ENCODE measurements around the gene TSC22D3.

TSC22D3 gene

DNA sequence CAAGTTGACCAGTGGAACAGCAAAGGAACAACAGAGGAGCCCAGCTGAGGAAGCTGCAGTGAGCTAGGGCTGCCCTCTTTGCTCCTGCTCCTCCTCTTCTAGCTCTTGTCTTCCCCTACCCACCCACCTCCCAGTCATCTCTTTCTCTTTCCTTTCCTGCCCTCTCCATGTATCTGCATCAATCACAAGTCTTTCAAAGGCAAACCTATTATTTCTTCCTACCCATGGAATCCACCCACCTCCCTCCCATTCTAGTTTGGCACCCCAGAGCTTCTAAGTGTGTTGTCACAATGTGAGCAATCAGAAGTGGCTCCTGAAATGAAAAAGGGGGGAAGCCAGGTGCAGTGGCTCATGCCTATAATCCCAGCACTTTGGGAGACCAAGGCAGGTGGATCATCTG is 69.3 kb downstream of the TSC22D3 start:
- no peak for TF ChIP-seq SIN3A (IDR thresholded peaks at IDR 0.05; ENCODE audit: borderline replicate concordance, insufficient read depth, low read length)
- TF ChIP-seq, protein P1, sequence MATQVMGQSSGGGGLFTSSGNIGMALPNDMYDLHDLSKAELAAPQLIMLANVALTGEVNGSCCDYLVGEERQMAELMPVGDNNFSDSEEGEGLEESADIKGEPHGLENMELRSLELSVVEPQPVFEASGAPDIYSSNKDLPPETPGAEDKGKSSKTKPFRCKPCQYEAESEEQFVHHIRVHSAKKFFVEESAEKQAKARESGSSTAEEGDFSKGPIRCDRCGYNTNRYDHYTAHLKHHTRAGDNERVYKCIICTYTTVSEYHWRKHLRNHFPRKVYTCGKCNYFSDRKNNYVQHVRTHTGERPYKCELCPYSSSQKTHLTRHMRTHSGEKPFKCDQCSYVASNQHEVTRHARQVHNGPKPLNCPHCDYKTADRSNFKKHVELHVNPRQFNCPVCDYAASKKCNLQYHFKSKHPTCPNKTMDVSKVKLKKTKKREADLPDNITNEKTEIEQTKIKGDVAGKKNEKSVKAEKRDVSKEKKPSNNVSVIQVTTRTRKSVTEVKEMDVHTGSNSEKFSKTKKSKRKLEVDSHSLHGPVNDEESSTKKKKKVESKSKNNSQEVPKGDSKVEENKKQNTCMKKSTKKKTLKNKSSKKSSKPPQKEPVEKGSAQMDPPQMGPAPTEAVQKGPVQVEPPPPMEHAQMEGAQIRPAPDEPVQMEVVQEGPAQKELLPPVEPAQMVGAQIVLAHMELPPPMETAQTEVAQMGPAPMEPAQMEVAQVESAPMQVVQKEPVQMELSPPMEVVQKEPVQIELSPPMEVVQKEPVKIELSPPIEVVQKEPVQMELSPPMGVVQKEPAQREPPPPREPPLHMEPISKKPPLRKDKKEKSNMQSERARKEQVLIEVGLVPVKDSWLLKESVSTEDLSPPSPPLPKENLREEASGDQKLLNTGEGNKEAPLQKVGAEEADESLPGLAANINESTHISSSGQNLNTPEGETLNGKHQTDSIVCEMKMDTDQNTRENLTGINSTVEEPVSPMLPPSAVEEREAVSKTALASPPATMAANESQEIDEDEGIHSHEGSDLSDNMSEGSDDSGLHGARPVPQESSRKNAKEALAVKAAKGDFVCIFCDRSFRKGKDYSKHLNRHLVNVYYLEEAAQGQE (IDR thresholded peaks at IDR 0.05; ENCODE audit: insufficient read depth in 1 of 2, low read depth in 2 of 2, low read length in 2 of 2) = no peak
- no peak for TF ChIP-seq TAF1 (IDR thresholded peaks at IDR 0.05; ENCODE audit: borderline replicate concordance, insufficient read depth, low read length)

DNA sequence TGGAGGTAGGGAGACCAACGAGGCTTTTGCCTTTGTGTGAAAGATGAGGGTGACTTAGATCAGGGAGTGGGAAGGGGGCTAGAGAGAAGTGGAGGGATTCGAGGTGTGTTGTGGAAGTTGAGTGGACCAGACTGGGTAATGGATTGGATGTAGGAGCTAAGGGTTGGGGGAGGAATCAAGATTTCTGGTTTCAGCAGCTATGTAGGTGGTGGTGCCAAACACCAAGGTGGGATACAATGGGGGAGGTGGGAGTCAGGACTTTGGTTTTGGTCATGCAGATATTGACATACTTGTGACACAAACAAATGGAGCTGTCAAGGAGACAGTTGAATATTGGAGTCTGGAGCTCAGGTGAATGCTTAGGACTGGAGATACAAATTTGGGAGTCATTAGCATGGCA is 71.0 kb downstream of the TSC22D3 start:
- no peak for TF ChIP-seq FOXP2 (optimal IDR thresholded peaks at IDR 0.05; ENCODE audit: borderline replicate concordance, extremely low read depth, extremely low read length, insufficient read depth)
- TF ChIP-seq POLR2AphosphoS5 (IDR thresholded peaks at IDR 0.05; ENCODE audit: low read depth, low read length) = no peak
- no peak for TF ChIP-seq TAF1 (IDR thresholded peaks at IDR 0.05; ENCODE audit: borderline replicate concordance, insufficient read depth, low read length)
- TF ChIP-seq SIN3A (IDR thresholded peaks at IDR 0.05; ENCODE audit: borderline replicate concordance, insufficient read depth, low read length) = no peak
- TF ChIP-seq, protein P1 (IDR thresholded peaks at IDR 0.05; ENCODE audit: insufficient read depth in 1 of 2, low read depth in 2 of 2, low read length in 2 of 2) = no peak

DNA sequence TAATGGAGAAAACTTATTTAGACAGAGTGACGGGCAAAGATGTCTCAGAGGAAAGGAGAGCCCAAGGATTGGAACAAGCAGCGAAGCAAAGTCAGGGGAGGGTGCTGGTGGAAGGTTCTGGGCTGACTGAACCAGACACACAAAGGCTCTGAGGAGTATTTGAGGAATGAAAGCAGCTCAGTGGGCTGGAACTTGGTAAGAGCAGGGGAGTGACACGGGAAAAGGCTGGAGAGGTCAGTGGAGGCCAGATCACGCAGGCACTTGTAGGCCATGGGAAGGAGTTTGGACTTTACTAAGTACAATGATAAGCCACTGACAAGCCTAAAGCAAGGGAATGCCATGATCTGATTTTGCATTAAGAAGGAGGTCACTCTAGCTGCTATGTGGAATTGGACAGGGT is 71.4 kb downstream of the TSC22D3 start:
- no peak for TF ChIP-seq TAF1 (IDR thresholded peaks at IDR 0.05; ENCODE audit: borderline replicate concordance, insufficient read depth, low read length)
- TF ChIP-seq SIN3A (IDR thresholded peaks at IDR 0.05; ENCODE audit: borderline replicate concordance, insufficient read depth, low read length) = no peak
- TF ChIP-seq, protein P1 (IDR thresholded peaks at IDR 0.05; ENCODE audit: insufficient read depth in 1 of 2, low read depth in 2 of 2, low read length in 2 of 2) = no peak
- TF ChIP-seq POLR2AphosphoS5 (IDR thresholded peaks at IDR 0.05; ENCODE audit: low read depth, low read length) = no peak
- no peak for TF ChIP-seq FOXP2 (optimal IDR thresholded peaks at IDR 0.05; ENCODE audit: borderline replicate concordance, extremely low read depth, extremely low read length, insufficient read depth)

DNA sequence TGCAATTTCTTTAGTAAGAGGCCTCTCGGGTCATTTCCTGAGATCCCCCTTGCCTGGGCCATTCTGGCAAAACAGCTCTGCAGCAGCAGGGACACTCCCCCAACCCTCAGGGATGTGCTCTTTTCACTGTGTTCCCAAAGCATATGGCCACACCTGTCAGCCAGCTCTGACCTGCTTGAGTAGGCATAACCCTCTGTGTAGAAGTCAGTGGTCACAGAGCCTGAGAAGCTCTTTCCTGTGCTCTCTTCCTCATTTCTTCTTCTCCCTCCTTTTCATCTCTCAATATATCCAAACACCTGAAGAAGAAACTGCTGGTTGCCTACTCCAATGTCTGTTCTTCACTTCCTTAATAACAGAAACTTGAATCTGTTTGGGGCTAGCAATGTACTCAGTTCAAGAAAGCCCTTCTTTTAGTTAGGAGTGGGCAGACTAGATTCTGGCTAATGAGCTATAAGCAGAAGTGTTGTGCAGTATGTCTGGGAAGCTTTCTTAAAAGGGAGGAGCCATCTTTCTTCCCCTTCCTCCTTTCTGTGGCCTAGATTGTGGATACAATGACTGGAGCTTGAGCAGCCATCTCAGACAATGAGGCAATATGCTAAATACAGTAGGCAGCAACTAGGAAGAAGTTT is 74.0 kb downstream of the TSC22D3 start:
- TF ChIP-seq FOXP2 (optimal IDR thresholded peaks at IDR 0.05; ENCODE audit: borderline replicate concordance, extremely low read depth, extremely low read length, insufficient read depth) (no peak), SIN3A (IDR thresholded peaks at IDR 0.05; ENCODE audit: borderline replicate concordance, insufficient read depth, low read length) (no peak), POLR2AphosphoS5 (IDR thresholded peaks at IDR 0.05; ENCODE audit: low read depth, low read length) (no peak), TAF1 (IDR thresholded peaks at IDR 0.05; ENCODE audit: borderline replicate concordance, insufficient read depth, low read length) (no peak)
- TF ChIP-seq, protein P1 (IDR thresholded peaks at IDR 0.05; ENCODE audit: insufficient read depth in 1 of 2, low read depth in 2 of 2, low read length in 2 of 2) = no peak

DNA sequence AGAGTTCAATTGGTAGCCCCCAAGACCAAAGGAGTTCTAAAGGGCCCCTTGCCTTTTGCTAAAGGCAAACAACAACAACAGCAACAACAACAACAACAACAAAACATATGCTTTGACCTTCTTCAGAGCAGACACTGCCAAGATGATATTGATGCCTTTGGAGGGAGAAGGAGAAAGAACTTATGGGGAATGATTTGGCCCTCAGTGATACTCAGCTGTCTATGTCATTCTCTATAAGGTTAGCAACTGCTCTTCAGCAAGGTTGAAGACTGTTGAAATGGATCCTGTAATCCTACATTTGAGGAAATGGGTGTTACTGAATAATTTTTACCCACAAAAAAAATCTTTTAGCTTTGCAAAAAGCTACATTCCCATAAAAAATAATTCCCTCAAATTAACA is 74.8 kb downstream of the TSC22D3 start:
- no peak for TF ChIP-seq TAF1 (IDR thresholded peaks at IDR 0.05; ENCODE audit: borderline replicate concordance, insufficient read depth, low read length)
- no peak for TF ChIP-seq SIN3A (IDR thresholded peaks at IDR 0.05; ENCODE audit: borderline replicate concordance, insufficient read depth, low read length)
- TF ChIP-seq, protein P1 (IDR thresholded peaks at IDR 0.05; ENCODE audit: insufficient read depth in 1 of 2, low read depth in 2 of 2, low read length in 2 of 2) = no peak
- no peak for TF ChIP-seq FOXP2 (optimal IDR thresholded peaks at IDR 0.05; ENCODE audit: borderline replicate concordance, extremely low read depth, extremely low read length, insufficient read depth)
- TF ChIP-seq POLR2AphosphoS5 (IDR thresholded peaks at IDR 0.05; ENCODE audit: low read depth, low read length) = no peak

Data from PFSK-1 (cell line).